ENCODE data around the gene SHB. TPM values are rescaled to one million over a fixed set of nuclear protein-coding genes. Genes with fewer than 3 reads are reported as not detected.
"Not testable (repeated sequence)": the region's sequence is repeated elsewhere in the genome, so short reads cannot be mapped to it uniquely, and the experiment has no call there.

SHB gene
- polyA plus RNA-seq, 10 donors, result 4.5 to 7.9 (median 5.9) TPM

DNA sequence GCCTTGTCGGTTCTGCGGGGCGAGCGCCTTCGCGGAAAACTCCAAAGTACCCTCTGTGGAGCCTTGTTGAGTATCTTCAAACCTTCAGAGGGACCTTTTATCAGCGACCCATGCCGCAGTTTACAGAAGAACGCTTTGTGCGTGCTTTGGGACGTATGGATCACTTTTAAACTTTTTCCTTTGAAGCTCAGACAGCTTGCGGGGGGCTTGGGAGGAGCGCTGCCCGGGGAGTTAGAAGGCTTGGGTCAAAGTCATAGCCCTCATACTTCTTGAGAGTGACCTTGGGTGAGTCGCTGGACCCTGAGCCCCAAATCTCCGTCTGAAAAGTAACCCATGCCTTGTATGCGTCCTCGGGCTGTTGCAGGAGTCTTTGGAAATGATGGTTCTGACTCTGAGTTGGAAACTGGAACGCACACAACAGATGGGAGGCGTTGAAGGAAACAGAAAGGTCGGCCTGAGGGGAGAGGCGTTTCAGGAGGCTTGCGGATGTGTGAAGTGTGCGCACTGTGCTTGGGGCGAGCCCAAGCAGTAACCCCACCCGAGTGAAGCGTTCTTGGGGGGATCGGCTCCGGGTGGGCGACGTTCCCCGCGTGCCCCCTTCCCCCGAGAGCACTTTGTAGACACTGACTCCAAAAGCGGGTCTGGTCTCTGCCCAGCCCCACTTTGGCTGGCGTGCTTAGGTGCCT, 164.4 kb downstream of the SHB start:
- DNase-seq, result peak in 1 of 3 donors; percentile 57

DNA sequence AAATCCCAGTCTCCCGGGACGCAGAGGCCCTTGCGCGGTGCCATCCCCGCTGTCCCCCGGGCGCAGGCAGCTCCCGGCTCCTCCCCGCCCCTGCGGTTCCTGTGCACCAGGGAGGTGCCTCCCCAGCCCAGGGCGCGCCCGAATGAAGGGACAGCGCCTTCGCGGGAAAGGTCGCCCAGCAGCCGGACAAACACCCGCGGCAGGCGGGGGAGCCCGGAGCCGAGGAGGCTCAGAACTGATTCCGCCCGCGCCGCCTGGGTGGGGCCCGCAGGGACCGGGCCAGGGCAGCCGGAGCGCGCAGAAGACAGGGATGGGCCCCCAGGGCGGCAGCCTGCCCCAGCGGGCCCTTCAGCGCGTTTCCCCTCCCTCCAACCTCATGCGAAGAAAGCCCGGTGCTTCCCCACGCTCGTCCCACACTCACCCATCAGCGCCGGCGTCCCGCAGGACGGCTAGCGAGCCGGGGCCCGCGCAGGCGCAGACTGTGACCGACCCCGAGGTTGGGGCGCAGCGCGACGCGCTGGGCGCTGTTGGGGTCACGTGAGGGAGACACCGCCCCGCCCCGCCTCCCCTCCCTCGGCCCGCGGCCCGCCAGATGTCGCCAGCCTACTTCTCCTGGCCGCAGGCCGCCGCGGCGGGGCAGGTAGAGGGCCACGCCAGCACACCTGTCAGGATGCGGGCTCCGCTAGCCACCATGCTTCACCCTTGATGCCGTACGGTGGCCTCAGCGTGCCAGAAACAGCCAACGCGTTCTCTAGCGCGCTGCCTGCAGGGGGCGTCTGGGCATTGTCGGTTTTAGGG, 165.2 kb downstream of the SHB start, which contains the start of gene SLC25A51:
TSS of gene SLC25A51 (minus strand) at position 481 of the 798 bp plus-strand sequence. CDS start 15,577 bp downstream, outside the sequence.
- peak; percentile 94 to 99 (median 96) for DNase-seq

DNA sequence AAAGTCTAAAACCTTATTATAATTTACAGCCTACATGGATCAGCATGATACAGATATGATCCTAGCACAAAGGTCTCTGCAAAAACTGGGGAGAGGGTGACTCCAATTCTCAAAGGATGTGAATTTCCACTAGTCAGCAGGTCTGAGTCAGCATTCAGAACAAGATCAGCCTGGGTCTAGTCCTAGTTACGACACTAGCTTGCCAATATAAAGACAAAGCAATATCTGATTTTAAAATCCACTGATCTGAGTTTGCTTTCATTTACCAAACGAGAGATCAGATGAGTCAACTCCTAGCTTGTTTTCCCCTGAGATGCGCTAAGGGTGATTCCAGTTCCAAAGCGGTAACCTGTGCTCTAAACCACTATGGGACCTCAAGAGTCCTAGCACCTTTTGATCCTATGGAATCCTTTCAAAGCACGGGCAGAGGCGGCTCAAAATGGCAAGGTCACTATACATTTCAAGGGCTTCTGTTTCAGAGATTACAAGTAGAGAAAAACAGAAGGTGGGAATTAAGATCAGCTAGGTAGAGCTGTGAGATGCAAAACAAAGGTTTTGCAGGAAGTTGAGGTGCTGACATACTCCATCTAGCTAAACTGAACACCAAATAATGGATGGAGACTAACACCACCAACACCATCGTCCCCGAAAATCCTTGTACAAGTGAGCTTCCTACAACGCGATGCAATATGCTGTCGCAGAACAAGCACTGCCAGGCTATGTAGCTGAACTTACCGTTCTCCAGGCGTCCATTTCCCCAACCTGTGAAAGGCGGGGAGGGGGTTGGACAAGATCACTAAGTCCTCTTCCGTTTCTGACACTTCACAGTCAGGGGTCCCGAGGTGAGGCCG, 166.0 kb downstream of the SHB start:
- DNase-seq, result no peak

DNA sequence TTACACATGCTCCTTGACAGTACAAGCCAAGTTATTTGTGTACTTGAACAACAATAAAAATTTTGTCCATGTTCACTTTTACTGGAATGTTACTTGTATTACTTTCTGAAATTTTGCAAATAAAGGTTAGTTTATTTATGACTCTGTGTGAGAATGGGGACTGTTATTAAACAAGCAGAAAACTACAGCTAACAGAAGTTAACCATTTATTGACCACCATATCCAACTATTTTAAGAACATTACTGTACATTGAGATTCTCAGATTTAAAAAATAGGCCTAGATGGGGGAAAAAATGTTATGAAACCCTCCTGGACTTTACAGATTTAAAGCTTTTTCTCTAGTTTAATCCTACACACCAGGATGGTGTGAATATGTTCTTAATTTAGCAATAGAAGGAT, 166.9 kb downstream of the SHB start:
- DNase-seq, result no peak

DNA sequence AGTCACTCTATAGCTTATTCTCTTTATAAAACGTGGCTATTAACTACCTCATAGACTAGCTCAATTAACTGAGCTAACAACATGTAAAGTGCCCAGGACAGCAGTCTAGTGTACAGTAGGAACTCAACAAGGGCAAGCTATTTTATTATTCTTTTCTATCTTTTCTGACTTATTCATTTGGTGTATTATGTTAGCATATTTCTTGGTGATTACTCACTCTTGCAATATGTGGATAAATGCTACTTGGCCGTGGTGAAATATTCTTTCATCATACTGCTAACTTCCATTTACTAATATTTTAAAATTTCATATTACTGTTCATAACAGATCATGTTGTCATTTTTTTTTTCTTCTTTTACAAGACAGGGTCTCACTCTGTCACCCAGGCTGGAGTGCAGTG, 170.0 kb downstream of the SHB start:
- no peak for DNase-seq

DNA sequence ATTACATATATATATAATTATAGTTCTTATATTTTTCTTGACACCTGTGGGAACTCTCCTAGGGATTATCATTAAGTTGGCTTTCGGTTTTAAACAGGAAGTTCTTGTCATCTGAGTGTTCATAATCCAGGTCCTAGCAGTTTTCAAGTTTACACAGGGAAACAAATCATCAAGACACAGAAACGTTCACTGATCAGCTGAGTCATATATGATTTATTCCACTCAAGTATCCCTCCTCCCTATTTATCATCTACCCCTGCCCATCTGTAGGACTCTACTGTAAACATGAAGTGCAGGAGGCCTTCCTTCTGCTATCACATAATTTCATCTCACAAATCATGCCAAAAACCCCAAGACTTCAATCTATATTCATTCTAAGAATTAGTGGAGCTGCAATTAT, 171.4 kb downstream of the SHB start:
- DNase-seq, result no peak

DNA sequence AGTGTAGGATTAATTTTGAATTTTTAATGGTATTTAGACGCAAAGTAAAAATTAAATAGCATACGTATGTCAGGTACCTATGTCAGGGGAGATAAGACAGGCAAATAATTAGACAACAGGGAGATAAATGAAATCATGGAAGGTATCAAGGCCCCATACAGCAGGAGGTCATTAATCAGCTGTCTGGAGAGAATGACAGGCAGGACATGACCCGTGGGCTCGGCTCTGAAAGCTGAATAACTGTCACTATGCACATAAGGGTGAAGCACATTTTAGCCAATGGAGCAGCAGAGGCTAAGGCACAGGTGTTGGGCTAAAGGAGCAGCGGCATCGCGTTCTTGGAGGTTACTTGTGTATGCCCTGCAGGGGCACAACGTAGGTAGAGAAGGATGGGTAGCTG, 177.0 kb downstream of the SHB start:
- no peak for DNase-seq

DNA sequence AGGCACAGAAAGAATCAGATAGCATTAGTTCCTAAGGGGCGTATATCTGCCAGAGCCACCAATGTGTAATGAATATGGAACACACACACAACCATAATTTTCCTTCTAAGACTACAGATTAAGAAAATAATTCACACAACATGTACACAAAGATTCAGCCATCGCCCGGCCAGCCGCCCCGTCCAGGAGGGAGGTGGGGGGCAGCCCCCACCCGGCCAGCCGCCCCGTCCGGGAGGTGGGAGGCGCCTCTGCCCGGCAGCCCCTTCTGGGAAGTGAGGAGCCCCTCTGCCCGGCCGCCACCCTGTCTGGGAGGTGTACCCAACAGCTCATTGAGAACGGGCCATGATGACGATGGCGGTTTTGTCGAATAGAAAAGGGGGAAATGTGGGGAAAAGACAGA, 178.0 kb downstream of the SHB start:
- not testable (repeated sequence) for DNase-seq

DNA sequence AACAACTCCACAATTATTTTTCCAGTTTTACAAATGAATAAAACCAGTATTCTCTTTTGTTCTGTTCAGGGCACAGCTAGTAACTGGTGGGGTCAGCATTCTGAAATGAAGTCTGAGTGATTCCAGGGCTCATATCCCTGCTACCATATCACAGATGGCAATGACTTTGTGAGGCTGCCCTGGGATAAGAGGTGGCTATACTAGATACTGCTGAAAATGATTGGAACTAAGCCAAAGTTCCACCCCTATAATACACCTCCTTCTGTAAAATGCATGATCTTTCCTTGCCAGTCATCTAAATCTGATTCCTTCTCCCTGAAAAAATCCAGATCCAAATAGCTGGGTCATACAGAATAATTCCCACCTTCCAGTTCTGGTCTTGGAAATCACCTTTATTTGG, 179.5 kb downstream of the SHB start:
- DNase-seq, result no peak

DNA sequence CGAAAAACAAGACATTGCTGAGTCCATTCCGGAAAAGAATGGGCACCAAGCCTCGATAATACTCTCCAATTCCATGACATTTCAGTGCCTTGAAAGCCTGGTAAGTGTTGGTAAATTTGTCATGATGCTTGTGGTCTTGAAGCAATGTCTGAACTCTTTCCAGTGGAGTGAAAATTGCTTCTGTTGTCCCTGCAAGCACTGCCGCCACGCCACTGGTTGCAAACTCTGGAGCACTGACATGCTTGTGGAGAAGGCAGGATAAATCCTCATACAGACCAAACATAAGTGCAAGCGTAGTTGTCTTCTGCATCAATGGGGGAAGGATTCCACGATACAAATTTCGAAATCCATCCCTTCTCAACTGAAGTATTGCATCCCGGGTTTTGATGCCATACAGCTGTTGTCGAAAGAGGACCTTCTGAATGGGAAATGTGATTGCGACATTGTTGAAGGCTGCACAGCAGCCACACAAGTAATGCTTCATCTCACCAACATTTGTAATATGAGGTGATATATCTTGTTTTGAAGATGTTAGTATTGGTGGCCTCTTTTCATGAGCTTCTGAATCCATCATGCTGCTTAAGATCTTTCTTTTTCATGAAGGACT, 180.9 kb downstream of the SHB start:
- DNase-seq, result not testable (repeated sequence)

DNA sequence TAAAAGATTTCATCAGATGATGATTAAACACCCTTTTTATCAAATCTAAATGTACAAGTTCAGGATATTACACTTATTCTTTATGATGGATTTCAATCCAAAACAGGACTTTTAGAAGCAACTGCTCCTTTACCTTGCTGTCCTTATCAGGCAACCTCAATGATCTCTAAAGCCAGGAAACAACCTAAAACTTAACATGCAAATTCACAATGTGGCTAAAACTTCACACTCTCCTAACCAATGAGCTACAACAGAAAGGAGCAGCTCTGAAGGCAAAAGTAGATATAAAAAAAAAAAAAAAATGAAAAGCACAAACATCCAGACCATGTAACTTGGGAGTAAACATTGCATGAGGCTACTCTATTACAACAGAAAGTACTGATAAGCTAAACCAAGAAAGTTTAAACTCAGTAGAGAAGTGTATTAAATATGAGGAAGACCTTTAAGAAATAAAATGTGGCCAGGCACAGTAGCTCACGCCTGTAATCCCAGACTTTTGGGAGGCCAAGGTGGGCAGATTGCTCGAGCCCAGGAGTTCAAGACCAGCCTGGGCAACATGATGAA, 188.0 kb downstream of the SHB start:
- DNase-seq, result no peak

DNA sequence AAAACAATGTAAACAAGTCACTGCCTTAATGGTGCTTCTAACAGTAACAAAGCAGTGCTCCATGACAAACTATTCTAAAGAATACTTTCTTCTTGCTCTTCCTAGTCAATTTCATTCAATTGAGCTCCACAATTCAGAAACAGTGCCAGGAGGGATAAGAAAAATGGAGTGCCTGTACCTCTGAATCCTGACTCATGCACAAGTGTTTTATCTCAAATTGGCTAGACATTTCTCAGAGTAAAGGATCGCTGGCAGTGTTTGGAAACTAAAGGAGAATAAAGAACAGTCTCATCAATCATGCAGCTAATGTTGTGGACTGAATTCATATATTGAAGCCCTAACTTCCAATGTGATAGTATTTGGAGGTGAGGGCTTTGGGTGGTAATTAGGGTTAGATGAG, 192.7 kb downstream of the SHB start:
- DNase-seq, result no peak

DNA sequence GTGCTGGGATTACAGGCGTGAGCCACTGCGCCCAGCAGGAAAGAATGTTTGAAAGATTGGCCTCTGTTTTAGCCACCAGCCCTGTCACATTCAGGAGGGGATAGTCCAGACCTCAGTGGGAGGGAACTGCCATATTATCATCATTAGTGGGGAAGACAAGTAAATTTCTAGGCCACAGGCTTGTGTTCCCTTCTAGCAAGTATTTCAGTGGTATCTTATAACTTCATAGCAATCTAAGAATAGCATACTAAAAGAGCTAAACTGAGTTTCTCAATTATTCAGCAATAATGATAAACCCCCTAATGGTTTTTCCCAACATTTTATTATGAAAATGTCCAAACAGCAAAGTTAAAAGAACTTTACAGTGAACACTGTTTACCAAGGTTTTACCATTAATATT, 195.1 kb downstream of the SHB start:
- DNase-seq, result no peak

DNA sequence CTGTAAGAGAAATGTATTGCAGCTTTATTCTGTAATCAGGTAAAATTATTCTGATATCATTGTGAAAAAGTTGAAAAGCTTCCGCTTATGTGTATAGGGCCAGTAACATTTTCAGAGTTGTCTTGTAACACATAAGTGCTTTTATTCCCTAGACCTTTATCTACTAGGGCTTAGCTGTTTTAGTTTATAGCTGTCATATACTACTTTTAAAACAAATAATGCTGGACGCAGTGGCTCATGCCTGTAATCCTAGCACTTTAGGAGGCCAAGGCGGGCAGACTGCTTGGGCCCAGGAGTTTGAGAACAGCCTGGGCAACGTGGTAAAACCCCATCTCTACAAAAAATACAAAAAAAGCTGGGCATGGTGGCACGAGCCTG, 198.2 kb downstream of the SHB start:
- no peak for DNase-seq

DNA sequence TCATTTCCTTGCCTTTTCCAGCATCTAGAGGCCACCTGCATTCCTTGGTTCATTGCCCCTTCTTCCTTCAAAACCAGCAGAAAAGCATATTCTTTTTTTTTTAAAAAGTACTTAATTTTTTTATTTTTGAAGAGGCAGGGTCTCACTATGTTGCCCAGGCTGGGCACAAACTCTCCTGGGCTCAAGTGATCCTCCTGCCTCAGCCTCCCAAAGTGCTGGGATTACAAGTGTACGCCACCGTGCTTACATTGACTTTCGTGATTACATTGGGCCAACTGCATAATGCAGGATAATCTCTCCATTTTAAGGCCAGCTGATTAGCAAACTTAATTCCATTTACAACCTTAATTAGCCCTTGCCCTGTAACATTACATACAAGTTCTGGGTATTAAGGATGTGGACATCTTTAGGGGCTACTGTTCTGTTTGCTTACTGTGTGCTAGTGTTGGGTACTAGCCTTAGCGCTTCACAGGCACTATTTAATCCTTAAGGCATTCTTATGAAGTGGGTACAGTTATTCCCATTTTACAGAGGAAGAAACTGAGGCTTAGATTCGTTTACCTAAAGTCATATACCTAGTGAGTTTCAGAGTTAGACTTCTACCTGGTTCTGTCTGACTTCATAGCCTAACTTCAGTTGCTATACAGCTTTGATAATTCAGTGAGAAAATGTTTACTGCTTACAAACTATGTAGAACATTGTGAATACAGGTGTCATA, 198.8 kb downstream of the SHB start:
- no peak for DNase-seq

Other genes starting within 250 kb of the SHB start
- gene SLC25A51, start 165.1 kb downstream of the SHB start, polyA plus RNA-seq (ENCODE audit: insufficient read length in 10 of 10), result 10 to 100 TPM; 10.0 to 14.7 (median 12.9) TPM